ENCODE results near the gene VAMP3.

VAMP3 gene

DNA sequence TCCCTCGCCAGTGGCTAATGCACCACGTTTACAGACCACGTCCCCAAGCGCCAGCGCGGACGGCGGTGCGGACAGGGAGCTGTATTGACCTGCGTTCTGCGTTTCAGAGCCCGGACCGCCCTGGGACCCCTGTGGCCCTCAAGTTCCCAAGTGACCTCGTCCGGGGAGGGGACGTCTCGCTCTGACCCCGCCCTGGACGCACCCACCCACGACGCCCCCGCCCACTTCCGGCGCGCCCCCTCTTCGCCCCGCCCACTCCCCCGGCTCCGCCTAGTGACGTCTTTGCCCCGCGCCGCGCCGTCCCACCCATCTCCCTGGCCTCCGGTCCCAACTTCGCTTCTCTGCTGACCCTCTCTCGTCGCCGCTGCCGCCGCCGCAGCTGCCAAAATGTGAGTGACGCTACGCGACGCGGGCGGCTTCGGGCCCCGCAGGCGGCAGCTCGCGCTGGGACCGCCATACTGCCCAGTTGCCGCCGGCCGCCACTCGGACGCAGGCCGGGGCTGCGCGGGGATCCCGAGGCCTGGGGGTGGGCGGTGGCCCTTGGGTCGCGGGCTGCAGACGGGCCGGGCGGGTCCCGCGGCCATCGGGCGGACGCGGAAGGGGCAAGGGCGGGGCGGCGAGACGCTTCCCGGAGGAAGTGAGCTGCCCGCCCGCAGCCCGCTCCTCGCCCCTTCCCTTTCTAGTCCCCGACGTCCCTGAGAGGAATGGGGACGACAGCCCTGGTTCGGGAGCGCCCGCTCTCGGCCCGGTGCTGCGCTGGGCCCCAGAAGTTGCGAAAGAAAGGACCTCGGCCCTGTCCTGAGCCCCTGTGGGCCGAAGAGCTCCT is at the start of gene VAMP3:
Gene VAMP3 (plus strand): TSS at position 300 of the 826 bp plus-strand sequence. CDS start 88 bp downstream, at position 388.
- DNase-seq (ENCODE audit: extremely low read depth in 1 of 2, low read depth in 1 of 2), result peak; percentile 71 to 74

DNA sequence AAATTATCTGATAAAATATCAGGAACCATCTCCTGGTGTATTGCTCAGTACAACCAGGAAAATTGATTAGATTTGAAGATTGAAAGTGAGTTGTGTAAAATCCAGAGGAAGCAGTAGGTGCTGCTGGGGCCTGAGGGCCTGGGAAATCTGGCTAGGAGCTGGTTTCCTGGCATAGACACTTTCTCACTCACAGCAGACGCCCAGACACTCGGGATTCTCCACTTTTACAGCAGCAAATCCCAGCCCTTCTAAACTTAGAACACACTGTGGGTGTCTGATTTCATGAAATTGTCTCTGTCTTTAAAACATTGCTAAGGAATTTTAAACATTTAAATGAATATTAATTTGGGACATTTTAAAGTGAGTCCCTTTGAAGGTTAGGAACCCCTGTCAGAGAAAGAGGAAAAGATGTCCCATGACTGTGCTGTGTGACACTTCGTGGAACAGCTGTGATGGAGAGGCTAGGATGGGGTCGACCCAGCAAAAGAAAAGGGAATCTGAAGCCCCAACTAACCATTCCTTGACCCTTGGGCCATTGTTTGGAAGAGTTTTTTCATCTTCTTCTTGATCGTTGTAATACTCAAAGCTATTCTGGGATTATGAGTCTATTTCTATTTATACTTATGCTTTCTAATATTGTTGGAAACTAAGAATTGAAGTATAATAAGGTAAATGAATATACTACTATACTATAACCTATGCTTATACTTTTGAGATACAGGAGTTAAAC is 49.0 kb upstream of the VAMP3 start:
- no peak for DNase-seq (ENCODE audit: extremely low read depth in 1 of 2, low read depth in 1 of 2)

DNA sequence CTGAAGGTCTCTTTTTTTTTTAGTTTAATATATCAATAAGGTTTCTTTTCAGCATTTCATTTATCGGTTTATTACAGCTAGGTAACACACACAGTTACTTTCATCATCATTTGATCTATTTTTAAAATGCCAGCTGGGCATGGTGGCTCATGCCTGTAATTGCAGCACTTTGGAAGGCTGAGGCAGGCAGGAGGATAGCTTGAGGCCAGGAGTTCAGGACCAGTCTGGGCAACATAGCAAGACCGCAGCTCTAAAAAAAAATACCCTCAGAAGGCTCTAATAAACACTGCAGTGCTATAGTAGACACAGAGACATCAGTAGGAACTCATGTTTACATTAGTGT is 48.5 kb upstream of the VAMP3 start:
- no peak for DNase-seq (ENCODE audit: extremely low read depth in 1 of 2, low read depth in 1 of 2)

GRCh38 chr1:7726623-7727022 is 44.5 kb upstream of the VAMP3 start:
- no peak for DNase-seq (ENCODE audit: extremely low read depth in 1 of 2, low read depth in 1 of 2)

- DNase-seq (ENCODE audit: extremely low read depth in 1 of 2, low read depth in 1 of 2), result no peak
Observed at GRCh38 chr1:7727809-7728471, 43.2 kb upstream of the VAMP3 start.

DNA sequence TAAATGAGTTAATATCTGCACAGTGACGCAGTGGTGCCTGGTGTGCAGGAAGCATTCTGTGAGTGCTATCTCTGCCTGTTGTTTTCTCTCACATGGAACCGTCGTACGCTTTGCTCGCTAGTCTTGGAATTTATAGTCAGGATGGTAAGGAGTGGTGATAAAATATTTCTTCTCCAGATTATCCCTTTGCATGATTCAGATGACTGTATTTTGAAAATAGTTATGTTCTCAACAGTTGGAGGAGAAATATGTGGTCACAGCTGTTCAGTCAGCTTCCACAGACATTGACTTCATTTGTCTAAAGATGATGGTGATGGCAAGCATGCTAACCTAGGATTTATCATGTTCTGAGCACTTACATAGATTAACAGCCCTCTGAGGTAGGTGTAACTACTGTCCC is 41.3 kb upstream of the VAMP3 start:
- no peak for DNase-seq (ENCODE audit: extremely low read depth in 1 of 2, low read depth in 1 of 2)

GRCh38 chr1:7732331-7732730 is 38.8 kb upstream of the VAMP3 start:
- no peak for DNase-seq (ENCODE audit: extremely low read depth in 1 of 2, low read depth in 1 of 2)

GRCh38 chr1:7733276-7733675 is 37.8 kb upstream of the VAMP3 start:
- DNase-seq (ENCODE audit: extremely low read depth in 1 of 2, low read depth in 1 of 2), result no peak

- no peak for DNase-seq (ENCODE audit: extremely low read depth in 1 of 2, low read depth in 1 of 2)
Observed at GRCh38 chr1:7738044-7738443, 33.1 kb upstream of the VAMP3 start.

- DNase-seq (ENCODE audit: extremely low read depth in 1 of 2, low read depth in 1 of 2), result no peak
Observed at GRCh38 chr1:7743346-7743745, 27.8 kb upstream of the VAMP3 start.

DNA sequence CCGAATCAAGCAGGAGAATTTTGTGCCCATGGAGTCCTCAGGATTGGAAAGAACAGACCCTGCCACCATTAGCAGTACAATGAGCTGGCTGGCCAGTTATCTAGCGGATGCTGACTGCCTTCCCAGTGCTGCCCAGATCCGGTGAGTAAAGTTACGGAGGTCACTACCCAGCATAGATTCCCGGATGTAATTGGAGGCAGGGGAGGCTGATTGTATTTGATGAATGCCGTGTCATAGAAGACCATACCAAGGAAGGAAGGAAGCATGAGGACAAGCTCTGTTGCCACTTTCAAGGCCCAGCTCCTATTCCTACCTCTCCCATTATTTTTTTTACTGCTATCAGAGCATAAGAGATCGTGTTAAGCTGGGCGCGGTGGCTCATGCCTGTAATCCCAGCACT is 26.2 kb upstream of the VAMP3 start:
- DNase-seq (ENCODE audit: extremely low read depth in 1 of 2, low read depth in 1 of 2), result no peak

GRCh38 chr1:7745783-7746182 is 25.3 kb upstream of the VAMP3 start:
- no peak for DNase-seq (ENCODE audit: extremely low read depth in 1 of 2, low read depth in 1 of 2)

DNA sequence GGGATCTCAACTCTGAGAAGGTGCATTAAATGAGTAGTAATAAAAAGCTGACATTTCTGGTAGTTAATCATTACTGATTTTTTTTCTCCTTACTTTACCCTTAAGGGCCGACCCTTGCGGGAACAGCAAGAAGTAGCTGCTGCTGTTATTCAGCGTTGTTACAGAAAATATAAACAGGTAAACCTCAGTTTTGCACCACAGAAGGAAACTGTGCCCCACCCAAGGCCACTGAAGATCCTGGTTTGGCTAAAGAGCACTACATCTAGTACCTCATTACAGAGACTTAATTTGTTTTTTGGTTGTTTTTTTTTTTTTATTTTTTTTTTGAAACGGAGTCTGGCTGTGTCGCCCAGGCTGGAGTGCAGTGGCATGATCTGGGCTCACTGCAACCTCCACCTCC is 23.5 kb upstream of the VAMP3 start:
- DNase-seq (ENCODE audit: extremely low read depth in 1 of 2, low read depth in 1 of 2), result no peak

DNA sequence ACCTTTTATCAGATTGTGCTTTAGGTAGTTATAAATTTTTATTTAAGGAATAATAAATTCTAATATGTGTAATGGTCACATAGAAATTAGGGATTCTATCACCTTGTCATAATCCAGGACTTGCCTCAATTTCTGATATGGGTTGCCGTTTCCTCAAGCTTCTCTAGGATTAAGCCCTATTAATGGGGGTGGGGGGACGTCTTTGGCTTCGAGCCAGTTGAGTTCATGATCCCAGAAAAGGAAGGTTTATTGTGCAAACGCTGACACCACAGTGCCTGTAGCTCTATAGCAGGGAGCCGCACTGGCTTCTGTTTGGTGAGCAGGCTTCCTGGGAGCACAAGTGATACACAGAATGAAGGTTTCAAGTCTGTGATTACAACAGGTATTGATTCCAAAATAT is 22.0 kb upstream of the VAMP3 start:
- no peak for DNase-seq (ENCODE audit: extremely low read depth in 1 of 2, low read depth in 1 of 2)

DNA sequence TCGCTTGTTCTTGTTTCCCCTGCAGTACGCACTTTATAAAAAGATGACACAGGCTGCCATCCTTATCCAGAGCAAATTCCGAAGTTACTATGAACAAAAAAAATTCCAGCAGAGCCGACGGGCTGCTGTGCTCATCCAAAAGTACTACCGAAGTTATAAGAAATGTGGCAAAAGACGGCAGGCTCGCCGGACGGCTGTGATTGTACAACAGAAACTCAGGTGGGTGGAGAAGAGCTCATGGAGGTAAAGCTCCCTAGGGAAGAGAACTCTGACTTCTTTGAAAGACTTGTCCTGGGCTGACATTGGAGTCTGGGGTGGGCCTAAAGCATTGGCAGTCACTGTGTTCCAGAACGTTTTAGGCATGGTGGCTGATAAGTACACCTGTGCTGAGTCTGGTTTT is 19.9 kb upstream of the VAMP3 start:
- no peak for DNase-seq (ENCODE audit: extremely low read depth in 1 of 2, low read depth in 1 of 2)

- DNase-seq (ENCODE audit: extremely low read depth in 1 of 2, low read depth in 1 of 2), result no peak
Observed at GRCh38 chr1:7752512-7753417, 18.3 kb upstream of the VAMP3 start.

DNA sequence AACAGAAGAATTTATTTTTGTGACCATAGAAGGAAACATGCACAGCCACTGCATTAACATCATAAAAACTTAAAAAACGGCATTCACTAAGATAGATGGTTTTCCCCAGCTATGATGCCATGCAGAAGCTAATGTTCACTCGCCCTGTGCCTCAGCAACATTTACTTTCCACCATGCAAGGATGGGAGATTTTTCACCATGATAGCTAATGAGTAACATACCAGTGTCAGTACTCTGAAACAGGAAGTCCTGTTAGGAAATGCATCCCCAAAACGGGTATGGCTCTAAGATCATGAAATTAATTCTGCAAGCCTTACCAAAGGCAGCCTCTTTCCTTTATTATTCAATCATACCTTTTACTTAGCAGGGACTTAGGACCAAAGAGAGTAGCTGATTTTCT is 17.5 kb upstream of the VAMP3 start:
- DNase-seq (ENCODE audit: extremely low read depth in 1 of 2, low read depth in 1 of 2), result no peak

- no peak for DNase-seq (ENCODE audit: extremely low read depth in 1 of 2, low read depth in 1 of 2)
Observed at GRCh38 chr1:7754234-7754633, 16.9 kb upstream of the VAMP3 start.

GRCh38 chr1:7755448-7755847 is 15.6 kb upstream of the VAMP3 start:
- DNase-seq (ENCODE audit: extremely low read depth in 1 of 2, low read depth in 1 of 2), result no peak

GRCh38 chr1:7760245-7760644 is 10.9 kb upstream of the VAMP3 start:
- no peak for DNase-seq (ENCODE audit: extremely low read depth in 1 of 2, low read depth in 1 of 2)

GRCh38 chr1:7761103-7761502 is 10.0 kb upstream of the VAMP3 start:
- no peak for DNase-seq (ENCODE audit: extremely low read depth in 1 of 2, low read depth in 1 of 2)

Data from stimulated activated CD8-positive, alpha-beta memory T cell treated with anti-CD3 and anti-CD28 coated beads, Interleukin-7, amount 100 ng/mL, for 48 hours (primary cell).